A549 (cell line): ENCODE results near the gene ALDH1L1. TPM values are rescaled to one million over a fixed set of nuclear protein-coding genes. Genes with fewer than 3 reads are reported as not detected.

Experiments
- ATAC-seq, 2 experiments: fragments of 200-7000 bp in 1 of 2; fragments of >200 bp in 1 of 2; cut with Nextera tagmentation in 1 of 2; cut with Tn5 transposase in 1 of 2; 3 replicates each; pipeline versions ENCODE4 v1.8.0 to v1.9.1; 2018 to 2020; ENCODE audit warnings: mild to moderate bottlenecking in 1 of 2, moderate library complexity in 1 of 2
- CTCF ChIA-PET: fragments of 300-600 bp; sonication (Branson Sonifier 250); formaldehyde crosslinking; extraction: SDS; loops from one replicate; lab custom pipeline; 2021; ENCODE audit warnings: antibody characterized with exemption, inconsistent platforms; lab: Yijun Ruan, JAX
- POLR2A ChIA-PET: fragments of 350-600 bp; formaldehyde crosslinking; extraction: SDS; loops from one replicate; lab custom pipeline; 2021; ENCODE audit warnings: antibody characterized with exemption, inconsistent platforms; lab: Yijun Ruan, JAX
- DNase-seq, 2 experiments: peaks; one replicate each; pipeline versions ENCODE4 v3.0.0 to v3.0.0-alpha.2; 2011 to 2016; ENCODE audit warnings: low read depth in 1 of 2, low spot score in 1 of 2
- FAIRE-seq: peaks from 2 replicates; lab custom pipeline; 2011; peaks lifted over from hg19 to GRCh38; lab: Jason Lieb, UNC
- H3K27ac ChIP-seq, 2 experiments: fragments of >200 bp; sonication (Bioruptor Twin); formaldehyde crosslinking; 3 replicates each; pipeline ENCODE4 v1.5.1; 2016 to 2017
- H3K4me1 ChIP-seq: fragments of >200 bp; sonication (Bioruptor Twin); formaldehyde crosslinking; 3 replicates; pipeline ENCODE4 v1.6.1; 2016
- H3K4me2 ChIP-seq: fragments of >200 bp; sonication (Bioruptor Twin); formaldehyde crosslinking; 3 replicates; pipeline ENCODE4 v1.6.1; 2016
- H3K4me3 ChIP-seq: fragments of >200 bp; sonication (Bioruptor Twin); formaldehyde crosslinking; 3 replicates; pipeline ENCODE4 v1.5.1; 2016
- H3K9me3 ChIP-seq: fragments of >200 bp; sonication (Bioruptor Twin); formaldehyde crosslinking; 3 replicates; pipeline ENCODE4 v1.6.1; 2016
- CBX8 ChIP-seq: fragments of 200-600 bp; sonication (generic); IDR thresholded peaks from 2 replicates; pipeline ENCODE4 v1.6.1; 2016
- CEBPB ChIP-seq, 2 experiments: fragments of >200 bp in 1 of 2; sonication (Bioruptor Twin) in 1 of 2; formaldehyde crosslinking in 1 of 2; IDR thresholded peaks; 2 replicates each; pipeline ENCODE4 v1.6.1; 2012 to 2016
- CHD4 ChIP-seq: fragments of 200-600 bp; sonication (generic); IDR thresholded peaks from 2 replicates; pipeline ENCODE4 v1.6.1; 2016; ENCODE audit warnings: antibody characterized with exemption, mild to moderate bottlenecking, borderline replicate concordance
- EHMT2 ChIP-seq: fragments of 200-600 bp; sonication (generic); IDR thresholded peaks from 2 replicates; pipeline ENCODE4 v1.6.1; 2016; ENCODE audit warnings: antibody characterized with exemption, low read depth, mild to moderate bottlenecking, moderate library complexity
- EP300 ChIP-seq, 2 experiments: fragments of >200 bp; sonication (Bioruptor Twin); formaldehyde crosslinking; IDR thresholded peaks; 2 replicates in 1 of 2; 3 replicates in 1 of 2; pipeline ENCODE4 v1.6.1; 2016 to 2017
- GATA3 ChIP-seq: IDR thresholded peaks from 2 replicates; pipeline ENCODE4 v1.6.1; 2012; ENCODE audit warnings: borderline replicate concordance
- HMGXB4 ChIP-seq: fragments of 250-450 bp; sonication (Bioruptor Pico); IDR thresholded peaks from 2 replicates; pipeline ENCODE4 v1.5.0; 2021; ENCODE audit warnings: mild to moderate bottlenecking, moderate library complexity, borderline replicate concordance
- HOXB13 ChIP-seq: fragments of 250-450 bp; sonication (Bioruptor Pico); IDR thresholded peaks from 2 replicates; pipeline ENCODE4 v1.5.0; 2020; ENCODE audit warnings: low read depth, mild to moderate bottlenecking, moderate library complexity
- KDM5A ChIP-seq: fragments of 200-600 bp; sonication (generic); IDR thresholded peaks from 2 replicates; pipeline ENCODE4 v1.6.1; 2016; ENCODE audit warnings: antibody characterized with exemption, mild to moderate bottlenecking
- MAFK ChIP-seq: fragments of 450-650 bp; IDR thresholded peaks from 2 replicates; pipeline ENCODE4 v1.6.1; 2014; ENCODE audit not compliant: partially characterized antibody
- NR3C1 ChIP-seq: fragments of >200 bp; sonication (Bioruptor Twin); formaldehyde crosslinking; IDR thresholded peaks from 3 replicates; pipeline ENCODE4 v1.6.1; 2017
- POLR2A ChIP-seq: IDR thresholded peaks from 2 replicates; pipeline ENCODE4 v1.6.1; 2012; ENCODE audit warnings: mild to moderate bottlenecking, low read length
- RARB ChIP-seq: fragments of 250-450 bp; sonication (Bioruptor Pico); IDR thresholded peaks from 2 replicates; pipeline ENCODE4 v1.8.0; 2021; ENCODE audit warnings: mild to moderate bottlenecking, moderate library complexity
- RFX5 ChIP-seq: fragments of 450-650 bp; IDR thresholded peaks from 2 replicates; pipeline ENCODE4 v1.7.1; 2014; ENCODE audit warnings: antibody characterized with exemption, mild to moderate bottlenecking, moderate library complexity
- SREBF2 ChIP-seq: fragments of 450-650 bp; IDR thresholded peaks from 2 replicates; pipeline ENCODE4 v1.6.1; 2014; ENCODE audit warnings: mild to moderate bottlenecking, moderate library complexity
- USF2 ChIP-seq: fragments of 450-650 bp; IDR thresholded peaks from 2 replicates; pipeline ENCODE4 v1.6.1; 2014; ENCODE audit warnings: antibody characterized with exemption
- ZC3H11A ChIP-seq: fragments of 450-650 bp; IDR thresholded peaks from 2 replicates; pipeline ENCODE4 v1.6.1; 2014; ENCODE audit warnings: antibody characterized with exemption, mild to moderate bottlenecking
- ZFP36 ChIP-seq: fragments of 450-650 bp; IDR thresholded peaks from 2 replicates; pipeline ENCODE4 v1.6.1; 2014; ENCODE audit warnings: borderline replicate concordance; ENCODE audit not compliant: partially characterized antibody
- WGBS: methylation state at CpG from one replicate; pipeline ENCODE4 v1.1.6; 2017; ENCODE audit errors: missing lambda C conversion rate; 5-methylcytosine and 5-hydroxymethylcytosine counted together
- polyA plus RNA-seq, 4 experiments: library from polyadenylated mRNA; depleted of rRNA in 3 of 4; stranded (reverse); fragments of >200 nt; fragmentation: RNase III in 1 of 4; extraction: RNeasy Plus Mini Kit Qiagen cat#74134 plus additional on column Dnase treatment in 1 of 4; gene quantifications; 2 replicates in 3 of 4; 3 replicates in 1 of 4; pipeline ENCODE4 v1.2.3, GENCODE V29; 2011 to 2017
- TF ChIP-seq, protein P1 (sequence below): fragments of 150-350 bp; IDR thresholded peaks from 2 replicates; pipeline ENCODE4 v1.6.1; 2014; ENCODE audit warnings: low read depth, mild to moderate bottlenecking, low read length
- TF ChIP-seq, protein P2 (sequence below): fragments of 200-600 bp; sonication (generic); IDR thresholded peaks from 2 replicates; pipeline ENCODE4 v1.6.1; 2016; ENCODE audit warnings: antibody characterized with exemption, mild to moderate bottlenecking, moderate library complexity
- TF ChIP-seq, protein P3 (sequence below): fragments of >200 bp; sonication (Bioruptor Twin); formaldehyde crosslinking; IDR thresholded peaks from 3 replicates; pipeline ENCODE4 v1.5.1; 2016

ALDH1L1 gene
- polyA plus RNA-seq, 2 of the 4 experiments (the other 2 are of a cell fraction): 0.14 to 0.18 TPM

GRCh38 chr3:126117212-126117611 lies 63.2 kb downstream of the ALDH1L1 start:
- CTCF ChIA-PET: interaction anchor here (2.3 kb wide), 1 partner anchor 16 kb away, joined by 17 read pairs; no protein-coding TSS in a partner anchor
- POLR2A ChIA-PET: no interaction called here

GRCh38 chr3:126116526-126116925 lies 63.9 kb downstream of the ALDH1L1 start:
- ATAC-seq: no peak
- H3K27ac ChIP-seq: no peak overlapping the region
- no peaks in the 10 kb centered on the region for H3K9me3 ChIP-seq
- no peaks in the 10 kb centered on the region for H3K4me1 ChIP-seq
- FAIRE-seq: no peak
- no peak overlapping the region for H3K4me2 ChIP-seq
- TF ChIP-seq SREBF2 (no peak), ZFP36 (no peak), CHD4 (no peak), RFX5 (no peak), RARB (CRISPR knock-in tag) (no peak), GATA3 (no peak), HOXB13 (CRISPR knock-in tag) (no peak)
- TF ChIP-seq, protein P1, sequence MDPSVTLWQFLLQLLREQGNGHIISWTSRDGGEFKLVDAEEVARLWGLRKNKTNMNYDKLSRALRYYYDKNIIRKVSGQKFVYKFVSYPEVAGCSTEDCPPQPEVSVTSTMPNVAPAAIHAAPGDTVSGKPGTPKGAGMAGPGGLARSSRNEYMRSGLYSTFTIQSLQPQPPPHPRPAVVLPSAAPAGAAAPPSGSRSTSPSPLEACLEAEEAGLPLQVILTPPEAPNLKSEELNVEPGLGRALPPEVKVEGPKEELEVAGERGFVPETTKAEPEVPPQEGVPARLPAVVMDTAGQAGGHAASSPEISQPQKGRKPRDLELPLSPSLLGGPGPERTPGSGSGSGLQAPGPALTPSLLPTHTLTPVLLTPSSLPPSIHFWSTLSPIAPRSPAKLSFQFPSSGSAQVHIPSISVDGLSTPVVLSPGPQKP: no peak
- TF ChIP-seq, protein P2, sequence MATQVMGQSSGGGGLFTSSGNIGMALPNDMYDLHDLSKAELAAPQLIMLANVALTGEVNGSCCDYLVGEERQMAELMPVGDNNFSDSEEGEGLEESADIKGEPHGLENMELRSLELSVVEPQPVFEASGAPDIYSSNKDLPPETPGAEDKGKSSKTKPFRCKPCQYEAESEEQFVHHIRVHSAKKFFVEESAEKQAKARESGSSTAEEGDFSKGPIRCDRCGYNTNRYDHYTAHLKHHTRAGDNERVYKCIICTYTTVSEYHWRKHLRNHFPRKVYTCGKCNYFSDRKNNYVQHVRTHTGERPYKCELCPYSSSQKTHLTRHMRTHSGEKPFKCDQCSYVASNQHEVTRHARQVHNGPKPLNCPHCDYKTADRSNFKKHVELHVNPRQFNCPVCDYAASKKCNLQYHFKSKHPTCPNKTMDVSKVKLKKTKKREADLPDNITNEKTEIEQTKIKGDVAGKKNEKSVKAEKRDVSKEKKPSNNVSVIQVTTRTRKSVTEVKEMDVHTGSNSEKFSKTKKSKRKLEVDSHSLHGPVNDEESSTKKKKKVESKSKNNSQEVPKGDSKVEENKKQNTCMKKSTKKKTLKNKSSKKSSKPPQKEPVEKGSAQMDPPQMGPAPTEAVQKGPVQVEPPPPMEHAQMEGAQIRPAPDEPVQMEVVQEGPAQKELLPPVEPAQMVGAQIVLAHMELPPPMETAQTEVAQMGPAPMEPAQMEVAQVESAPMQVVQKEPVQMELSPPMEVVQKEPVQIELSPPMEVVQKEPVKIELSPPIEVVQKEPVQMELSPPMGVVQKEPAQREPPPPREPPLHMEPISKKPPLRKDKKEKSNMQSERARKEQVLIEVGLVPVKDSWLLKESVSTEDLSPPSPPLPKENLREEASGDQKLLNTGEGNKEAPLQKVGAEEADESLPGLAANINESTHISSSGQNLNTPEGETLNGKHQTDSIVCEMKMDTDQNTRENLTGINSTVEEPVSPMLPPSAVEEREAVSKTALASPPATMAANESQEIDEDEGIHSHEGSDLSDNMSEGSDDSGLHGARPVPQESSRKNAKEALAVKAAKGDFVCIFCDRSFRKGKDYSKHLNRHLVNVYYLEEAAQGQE: no peak
- POLR2A ChIA-PET: no interaction called here
- DNase-seq: no peak
- WGBS: no CpG with 5 or more reads among the region's 1 CpG
- CTCF ChIA-PET: interaction anchor here (2.3 kb wide), 1 partner anchor 17 kb away, joined by 17 read pairs; no protein-coding TSS in a partner anchor
- H3K4me3 ChIP-seq: no peak overlapping the region

More at GRCh38 chr3:126117212-126117611, 63.2 kb downstream of the ALDH1L1 start:
- Histone ChIP-seq H3K9me3 (no peaks in the 10 kb centered on the region), H3K4me2 (no peak overlapping the region), H3K4me1 (no peaks in the 10 kb centered on the region), H3K27ac (no peak overlapping the region)
- no peak for DNase-seq
- WGBS: 57% methylated on average over 3 of the region's 3 CpGs
- no peak for FAIRE-seq
- TF ChIP-seq, protein P3, sequence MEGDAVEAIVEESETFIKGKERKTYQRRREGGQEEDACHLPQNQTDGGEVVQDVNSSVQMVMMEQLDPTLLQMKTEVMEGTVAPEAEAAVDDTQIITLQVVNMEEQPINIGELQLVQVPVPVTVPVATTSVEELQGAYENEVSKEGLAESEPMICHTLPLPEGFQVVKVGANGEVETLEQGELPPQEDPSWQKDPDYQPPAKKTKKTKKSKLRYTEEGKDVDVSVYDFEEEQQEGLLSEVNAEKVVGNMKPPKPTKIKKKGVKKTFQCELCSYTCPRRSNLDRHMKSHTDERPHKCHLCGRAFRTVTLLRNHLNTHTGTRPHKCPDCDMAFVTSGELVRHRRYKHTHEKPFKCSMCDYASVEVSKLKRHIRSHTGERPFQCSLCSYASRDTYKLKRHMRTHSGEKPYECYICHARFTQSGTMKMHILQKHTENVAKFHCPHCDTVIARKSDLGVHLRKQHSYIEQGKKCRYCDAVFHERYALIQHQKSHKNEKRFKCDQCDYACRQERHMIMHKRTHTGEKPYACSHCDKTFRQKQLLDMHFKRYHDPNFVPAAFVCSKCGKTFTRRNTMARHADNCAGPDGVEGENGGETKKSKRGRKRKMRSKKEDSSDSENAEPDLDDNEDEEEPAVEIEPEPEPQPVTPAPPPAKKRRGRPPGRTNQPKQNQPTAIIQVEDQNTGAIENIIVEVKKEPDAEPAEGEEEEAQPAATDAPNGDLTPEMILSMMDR: no peak
- TF ChIP-seq NR3C1 (no peak), KDM5A (no peak), EP300 (IDR thresholded peaks at IDR 0.05) (no peak), CEBPB (IDR thresholded peaks at IDR 0.05) (no peak), USF2 (no peak), EHMT2 (no peak), ZC3H11A (no peak), HMGXB4 (CRISPR knock-in tag) (no peak), CBX8 (no peak), GATA3 (no peak), POLR2A (no peak), MAFK (no peak)
- TF ChIP-seq, protein P1: no peak
- TF ChIP-seq, all 56 proteins: peak for 0
- H3K4me3 ChIP-seq: no peak overlapping the region
- no peak for ATAC-seq
